NCI-H1105 treated with DMSO at 0.1 percent for 48 hours (cell line): ENCODE measurements around the gene ACMSD.

Source experiments
- DNase-seq: peaks from one replicate; lab custom pipeline; 2025; lab: John Stamatoyannopoulos, UW

ACMSD gene

DNA sequence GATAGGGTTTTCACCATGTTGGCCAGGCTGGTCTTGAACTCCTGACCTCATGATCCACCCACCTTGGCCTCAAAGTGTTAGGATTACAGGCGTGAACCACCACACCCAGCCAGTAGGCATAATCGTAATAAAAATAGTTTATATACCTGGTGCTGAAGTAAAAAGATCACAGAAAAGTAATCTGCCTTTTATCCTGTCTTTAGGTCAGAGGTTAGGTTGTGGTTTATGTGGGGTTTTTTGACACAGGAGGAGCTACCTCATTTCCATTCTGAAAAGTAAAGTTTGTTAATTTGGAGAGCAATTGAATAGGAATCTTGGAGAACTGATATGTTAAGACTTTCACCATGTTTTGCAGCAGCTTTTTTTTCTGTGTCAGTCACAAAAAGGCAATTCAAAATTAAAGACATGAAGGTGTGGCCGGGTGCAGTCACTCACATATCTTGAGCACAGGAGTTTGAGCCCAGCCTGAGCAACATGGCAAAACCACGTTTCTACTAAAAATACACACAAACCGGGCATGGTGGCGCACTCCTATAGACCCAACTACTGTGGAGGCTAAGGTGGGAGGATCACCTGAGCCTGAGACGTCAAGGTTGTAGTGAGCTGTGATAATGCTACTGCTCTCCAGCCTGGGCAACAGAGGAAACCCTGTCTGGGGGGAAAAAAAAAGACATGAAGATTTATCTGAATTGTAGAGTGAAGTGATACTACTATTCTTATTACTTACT is 111.7 kb downstream of the ACMSD start:
- DNase-seq: no peak

DNA sequence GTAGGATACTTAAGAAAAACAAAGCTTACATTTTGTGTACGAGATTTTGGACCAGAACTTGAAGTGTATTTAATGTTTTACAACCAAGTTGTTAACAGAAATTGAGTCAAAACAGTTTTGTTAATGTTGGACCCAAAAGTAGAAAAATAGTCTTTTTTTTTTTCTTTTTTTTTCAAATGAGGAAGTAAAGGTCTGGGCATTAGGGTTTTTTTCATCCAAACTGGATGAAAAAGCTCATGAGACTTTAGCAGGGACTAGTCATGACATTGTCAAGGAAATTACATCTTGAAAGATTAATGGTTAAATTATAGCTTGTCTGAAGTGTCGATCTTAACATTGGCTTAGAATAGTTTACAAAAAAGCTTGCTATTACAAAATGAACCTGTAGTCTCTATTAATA is 112.5 kb downstream of the ACMSD start:
- no peak for DNase-seq
